ENCODE data around the gene RAB43. TPM values are rescaled to one million over a fixed set of nuclear protein-coding genes. Genes with fewer than 3 reads are reported as not detected.
"Not testable (repeated sequence)": the region's sequence is repeated elsewhere in the genome, so short reads cannot be mapped to it uniquely, and the experiment has no call there.

Gene RAB43
- total and polyA plus RNA-seq, 7 experiments from 2014 or later: 27.2 to 122 (median 59.4) TPM

DNA sequence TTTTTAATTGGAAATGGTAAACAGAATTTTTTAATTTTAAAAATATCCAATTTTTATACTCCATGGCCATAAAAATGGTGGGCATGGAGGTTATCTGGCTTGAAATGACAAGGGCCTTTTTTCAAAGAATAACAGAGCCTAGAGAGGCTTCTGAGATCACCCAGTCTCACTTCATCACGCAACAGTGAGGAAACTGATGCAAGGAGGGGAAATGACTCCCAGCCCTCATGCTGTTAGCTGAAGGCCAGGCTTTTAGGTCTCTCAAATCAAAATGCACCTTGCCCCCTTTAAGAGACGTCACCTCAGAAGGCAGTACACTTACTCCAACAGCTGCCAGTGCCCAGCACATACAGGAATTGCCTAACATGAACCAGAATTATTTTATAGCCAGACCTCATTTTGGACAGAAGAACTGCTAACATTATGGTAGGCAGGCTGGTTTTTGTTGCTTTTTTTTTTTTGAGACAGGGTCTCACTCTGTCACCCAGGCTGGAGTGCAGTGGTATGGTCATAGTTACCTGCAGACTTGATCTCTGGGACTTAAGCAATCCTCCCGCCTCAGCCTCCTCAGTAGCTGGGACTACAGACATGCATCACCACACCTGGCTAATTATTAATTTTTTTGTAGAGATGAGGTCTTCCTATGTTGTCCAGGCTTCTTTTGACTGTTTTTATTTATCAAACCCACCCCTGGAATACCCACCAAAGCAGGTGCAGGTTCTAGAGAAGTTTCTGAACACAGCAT is 9.1 kb downstream of the RAB43 start:
- intact Hi-C loops (cut with micrococcal nuclease): loop anchor here in 1 of 2 donors (1.0 kb wide), 2 partner anchors 8 to 12 kb away; no protein-coding TSS in a partner anchor
- Mint-ChIP-seq H3K36me3 (peaks cover 6 to 51% (median 35%) of the 10 kb centered on the region in 5 donors), H3K27me3 (no peaks in the 10 kb centered on the region), H3K4me3 (peak overlapping the region; percentile 47 to 80 (median 60)), H3K9me3 (no peaks in the 10 kb centered on the region), H3K4me1 (peaks cover 45 to 92% (median 81%) of the 10 kb centered on the region in 7 donors), H3K27ac (peak overlapping the region; percentile 44 to 97 (median 91))
- peak; percentile 74 for ATAC-seq
- Histone ChIP-seq H3K4me1 (ENCODE audit: control insufficient read depth in 2 of 2, insufficient read depth in 2 of 2, low read length in 2 of 2) (peaks cover 8 to 78% of the 10 kb centered on the region in 2 donors), H3K27ac (ENCODE audit: low read depth, low read length) (peak overlapping the region; percentile 44), H3K36me3 (ENCODE audit: control insufficient read depth in 2 of 3, insufficient read depth in 3 of 3, low read length in 3 of 3) (peaks cover 0 to 28% (median under 1%) of the 10 kb centered on the region in 3 experiments), H3K9me3 (ENCODE audit: control insufficient read depth in 2 of 3, low read length in 3 of 3) (no peaks in the 10 kb centered on the region), H3K27me3 (ENCODE audit: control insufficient read depth in 2 of 2, insufficient read depth in 2 of 2, low read length in 2 of 2) (no peaks in the 10 kb centered on the region), H3K4me3 (ENCODE audit: low read length) (no peak overlapping the region)
- peak in 3 of 9 donors; percentile 18 to 53 (median 26) for DNase-seq
- CTCF ChIA-PET: interaction anchor here (1.1 to 1.2 kb wide), 2 partner anchors 95 to 134 kb away, joined by 3 read pairs; no protein-coding TSS in a partner anchor
- POLR2A ChIA-PET: interaction anchor here (0.5 to 8.6 kb wide), 6 partner anchors 8 to 71 kb away, joined by 3 to 111 read pairs (median 5); partner anchors contain the start of genes CNBP and RAB43

- DNase-seq; H3K9me3 ChIP-seq (ENCODE audit: control insufficient read depth in 2 of 3, low read length in 3 of 3); H3K27me3 Mint-ChIP-seq; ATAC-seq; CTCF ChIA-PET; H3K9me3 Mint-ChIP-seq; H3K4me3 ChIP-seq (ENCODE audit: low read length); intact Hi-C loops (cut with micrococcal nuclease); H3K27me3 ChIP-seq (ENCODE audit: control insufficient read depth in 2 of 2, insufficient read depth in 2 of 2, low read length in 2 of 2): not testable (repeated sequence)
- Histone ChIP-seq H3K27ac (ENCODE audit: low read depth, low read length) (peak overlapping the region; percentile 54), H3K36me3 (ENCODE audit: control insufficient read depth in 2 of 3, insufficient read depth in 3 of 3, low read length in 3 of 3) (peaks cover 0 to 40% (median 4%) of the 10 kb centered on the region in 3 experiments), H3K4me1 (ENCODE audit: control insufficient read depth in 2 of 2, insufficient read depth in 2 of 2, low read length in 2 of 2) (peaks cover 0 to 79% of the 10 kb centered on the region in 2 donors)
- peaks cover 49 to 92% (median 81%) of the 10 kb centered on the region in 7 donors for H3K4me1 Mint-ChIP-seq
- peak overlapping the region; percentile 43 to 97 (median 81) for H3K27ac Mint-ChIP-seq
- H3K4me3 Mint-ChIP-seq: peak overlapping the region in 8 of 10 donors; percentile 9 to 75 (median 42)
- POLR2A ChIA-PET: interaction anchor here (3.8 to 8.6 kb wide), 2 partner anchors 9 to 10 kb away, joined by 22 to 111 read pairs; partner anchors contain the start of gene RAB43
- peaks cover 6 to 51% (median 31%) of the 10 kb centered on the region in 5 donors for H3K36me3 Mint-ChIP-seq
Measured at GRCh38 chr3:129111076-129111780, 10.4 kb downstream of the RAB43 start.

DNA sequence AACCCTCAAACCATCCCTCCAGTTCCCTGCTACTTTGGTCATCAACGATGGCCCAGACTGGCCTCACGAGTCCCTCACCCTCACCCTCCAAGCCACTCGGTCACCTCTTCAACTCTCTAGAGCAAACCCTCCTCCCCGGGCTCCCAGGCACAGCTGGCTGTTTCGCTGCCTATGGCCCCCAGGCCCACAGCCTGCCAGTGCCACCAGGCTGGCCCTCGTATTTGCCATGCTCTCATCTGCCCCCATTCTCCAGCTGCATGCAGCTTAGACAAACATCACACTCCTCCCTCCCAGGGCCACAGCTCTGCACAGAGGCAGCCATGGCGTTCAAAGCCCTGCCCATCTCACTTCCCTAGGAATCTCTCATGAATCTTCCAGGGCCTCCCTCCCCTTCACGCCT is 13.8 kb downstream of the RAB43 start:
- Mint-ChIP-seq H3K27ac (peak overlapping the region; percentile 74 to 91 (median 86)), H3K36me3 (peaks cover 3 to 36% (median 17%) of the 10 kb centered on the region in 5 donors), H3K4me3 (peak overlapping the region in 8 of 10 donors; percentile 28 to 84 (median 54)), H3K9me3 (no peaks in the 10 kb centered on the region), H3K4me1 (peaks cover 56 to 95% (median 80%) of the 10 kb centered on the region in 7 donors), H3K27me3 (no peaks in the 10 kb centered on the region)
- Histone ChIP-seq H3K27me3 (ENCODE audit: control insufficient read depth in 2 of 2, insufficient read depth in 2 of 2, low read length in 2 of 2) (no peaks in the 10 kb centered on the region), H3K4me1 (ENCODE audit: control insufficient read depth in 2 of 2, insufficient read depth in 2 of 2, low read length in 2 of 2) (peaks cover 3 to 78% of the 10 kb centered on the region in 2 donors), H3K36me3 (ENCODE audit: control insufficient read depth in 2 of 3, insufficient read depth in 3 of 3, low read length in 3 of 3) (peaks cover 0 to 44% (median 4%) of the 10 kb centered on the region in 3 experiments), H3K4me3 (ENCODE audit: low read length) (no peak overlapping the region), H3K27ac (ENCODE audit: low read depth, low read length) (peak overlapping the region; percentile 27), H3K9me3 (ENCODE audit: control insufficient read depth in 2 of 3, low read length in 3 of 3) (no peaks in the 10 kb centered on the region)
- ChIA-PET CTCF (no interaction called here), POLR2A (interaction anchor here (8.6 kb wide), 1 partner anchor 12 kb away, joined by 111 read pairs; the partner anchor contains the start of gene RAB43)
- intact Hi-C loops (cut with micrococcal nuclease): no loop called here
- ATAC-seq (no peak), DNase-seq (no peak)

GRCh38 chr3:129106866-129107565 is 14.6 kb downstream of the RAB43 start:
- Mint-ChIP-seq H3K4me1 (peaks cover 60 to 95% (median 79%) of the 10 kb centered on the region in 7 donors), H3K27me3 (no peaks in the 10 kb centered on the region), H3K27ac (peak overlapping the region; percentile 38 to 91 (median 83)), H3K9me3 (no peaks in the 10 kb centered on the region), H3K4me3 (peak overlapping the region in 8 of 10 donors; percentile 25 to 84 (median 58)), H3K36me3 (peaks cover 3 to 36% (median 17%) of the 10 kb centered on the region in 5 donors)
- peaks cover 3 to 77% of the 10 kb centered on the region in 2 donors for H3K4me1 ChIP-seq (ENCODE audit: control insufficient read depth in 2 of 2, insufficient read depth in 2 of 2, low read length in 2 of 2)
- DNase-seq (no peak), ATAC-seq (no peak)
- H3K27ac ChIP-seq (ENCODE audit: low read depth, low read length): peak overlapping the region; percentile 46
- no peak overlapping the region for H3K4me3 ChIP-seq (ENCODE audit: low read length)
- no peaks in the 10 kb centered on the region for H3K9me3 ChIP-seq (ENCODE audit: control insufficient read depth in 2 of 3, low read length in 3 of 3)
- H3K27me3 ChIP-seq (ENCODE audit: control insufficient read depth in 2 of 2, insufficient read depth in 2 of 2, low read length in 2 of 2): no peaks in the 10 kb centered on the region
- intact Hi-C loops (cut with micrococcal nuclease): loop anchor here in 1 of 2 donors (1.0 kb wide), 1 partner anchor 9 kb away; no protein-coding TSS in a partner anchor
- peaks cover 0 to 46% (median 4%) of the 10 kb centered on the region in 3 experiments for H3K36me3 ChIP-seq (ENCODE audit: control insufficient read depth in 2 of 3, insufficient read depth in 3 of 3, low read length in 3 of 3)
- ChIA-PET POLR2A (interaction anchor here (0.8 to 8.6 kb wide), 3 partner anchors 13 to 176 kb away, joined by 3 to 111 read pairs (median 3); partner anchors contain the start of gene RAB43), CTCF (interaction anchor here (1.3 kb wide), 1 partner anchor 11 kb away, joined by 3 read pairs; no protein-coding TSS in a partner anchor)

- intact Hi-C loops (cut with micrococcal nuclease): loop anchor here in 1 of 2 donors (1.0 kb wide), 1 partner anchor 10 kb away; no protein-coding TSS in a partner anchor
- DNase-seq (no peak), ATAC-seq (no peak)
- Histone ChIP-seq H3K4me3 (ENCODE audit: low read length) (no peak overlapping the region), H3K27ac (ENCODE audit: low read depth, low read length) (peak overlapping the region; percentile 46), H3K27me3 (ENCODE audit: control insufficient read depth in 2 of 2, insufficient read depth in 2 of 2, low read length in 2 of 2) (no peaks in the 10 kb centered on the region), H3K9me3 (ENCODE audit: control insufficient read depth in 2 of 3, low read length in 3 of 3) (no peaks in the 10 kb centered on the region), H3K4me1 (ENCODE audit: control insufficient read depth in 2 of 2, insufficient read depth in 2 of 2, low read length in 2 of 2) (peaks cover 3 to 78% of the 10 kb centered on the region in 2 donors), H3K36me3 (ENCODE audit: control insufficient read depth in 2 of 3, insufficient read depth in 3 of 3, low read length in 3 of 3) (peaks cover 0 to 52% (median 4%) of the 10 kb centered on the region in 3 experiments)
- Mint-ChIP-seq H3K4me3 (peak overlapping the region in 8 of 10 donors; percentile 29 to 84 (median 57)), H3K4me1 (peaks cover 62 to 95% (median 81%) of the 10 kb centered on the region in 7 donors), H3K36me3 (peaks cover 3 to 34% (median 17%) of the 10 kb centered on the region in 5 donors), H3K27ac (peak overlapping the region in 6 of 9 donors; percentile 65 to 89 (median 82)), H3K9me3 (no peaks in the 10 kb centered on the region), H3K27me3 (no peaks in the 10 kb centered on the region)
- ChIA-PET POLR2A (interaction anchor here (0.6 to 8.6 kb wide), 4 partner anchors 14 to 317 kb away, joined by 3 to 111 read pairs (median 3); partner anchors contain the start of gene RAB43), CTCF (interaction anchor here (0.9 to 1.3 kb wide), 2 partner anchors 12 to 13 kb away, joined by 3 read pairs; no protein-coding TSS in a partner anchor)
Measured at GRCh38 chr3:129106320-129106719, 15.3 kb downstream of the RAB43 start.

Measured in naive thymus-derived CD4-positive, alpha-beta T cell (primary cell).